Uterus (tissue), 2 donors: Measurements from ENCODE around the gene NEU4.

Experiments used
- POLR2A ChIP-seq, 2 donors: fragments of 450-650 bp; IDR thresholded peaks; one replicate each; pipeline ENCODE4 v1.6.1; 2016; ENCODE audit warnings: antibody characterized with exemption in 2 of 2, mild to moderate bottlenecking in 1 of 2, moderate library complexity in 1 of 2
- TF ChIP-seq, protein P1 (sequence below), 4 experiments: fragments of 200-600 bp in 2 of 4; fragments of 450-650 bp in 2 of 4; sonication (generic) in 2 of 4; IDR thresholded peaks; one replicate each; pipeline ENCODE4 v1.5.1; 2016 to 2019; ENCODE audit warnings: antibody characterized with exemption in 4 of 4, mild to moderate bottlenecking in 2 of 4, moderate library complexity in 1 of 4

DNA sequence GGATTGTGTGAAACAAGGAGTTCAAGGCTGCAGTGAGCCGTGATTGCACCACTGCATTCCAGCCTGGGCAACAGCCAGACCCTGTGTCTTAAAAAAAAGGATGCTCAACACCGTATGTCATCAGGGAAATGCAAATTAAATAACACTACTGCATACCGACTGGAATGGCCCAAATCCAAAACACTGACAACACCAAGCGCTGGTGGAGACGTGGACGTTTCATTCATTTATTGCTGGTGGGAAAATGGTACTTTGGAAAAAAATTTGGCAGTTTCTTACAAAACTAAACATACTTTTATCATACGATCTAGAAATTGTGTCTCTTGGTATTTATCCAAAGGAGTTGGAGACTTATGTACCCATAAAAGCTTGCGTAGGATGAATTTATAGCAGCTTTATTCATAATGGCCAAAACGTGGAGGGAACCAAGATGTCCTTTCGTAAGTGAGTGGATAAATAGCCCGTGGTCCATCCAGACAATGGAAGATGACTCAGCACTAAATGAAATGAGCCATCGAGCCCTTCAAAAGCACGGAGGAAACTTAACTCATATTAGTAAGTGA lies 24.2 kb downstream of the NEU4 start:
- TF ChIP-seq, protein P1, sequence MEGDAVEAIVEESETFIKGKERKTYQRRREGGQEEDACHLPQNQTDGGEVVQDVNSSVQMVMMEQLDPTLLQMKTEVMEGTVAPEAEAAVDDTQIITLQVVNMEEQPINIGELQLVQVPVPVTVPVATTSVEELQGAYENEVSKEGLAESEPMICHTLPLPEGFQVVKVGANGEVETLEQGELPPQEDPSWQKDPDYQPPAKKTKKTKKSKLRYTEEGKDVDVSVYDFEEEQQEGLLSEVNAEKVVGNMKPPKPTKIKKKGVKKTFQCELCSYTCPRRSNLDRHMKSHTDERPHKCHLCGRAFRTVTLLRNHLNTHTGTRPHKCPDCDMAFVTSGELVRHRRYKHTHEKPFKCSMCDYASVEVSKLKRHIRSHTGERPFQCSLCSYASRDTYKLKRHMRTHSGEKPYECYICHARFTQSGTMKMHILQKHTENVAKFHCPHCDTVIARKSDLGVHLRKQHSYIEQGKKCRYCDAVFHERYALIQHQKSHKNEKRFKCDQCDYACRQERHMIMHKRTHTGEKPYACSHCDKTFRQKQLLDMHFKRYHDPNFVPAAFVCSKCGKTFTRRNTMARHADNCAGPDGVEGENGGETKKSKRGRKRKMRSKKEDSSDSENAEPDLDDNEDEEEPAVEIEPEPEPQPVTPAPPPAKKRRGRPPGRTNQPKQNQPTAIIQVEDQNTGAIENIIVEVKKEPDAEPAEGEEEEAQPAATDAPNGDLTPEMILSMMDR (IDR thresholded peaks at IDR 0.05): no peak
- TF ChIP-seq POLR2A (IDR thresholded peaks at IDR 0.05): no peak
